Measurements from ENCODE around the gene RPS6KL1. TPM values are rescaled to one million over a fixed set of nuclear protein-coding genes. Genes with fewer than 3 reads are reported as not detected.
A peak's percentile ranks its signal among the peaks of the same experiment; 100 is the strongest.

The RPS6KL1 gene
- total RNA-seq, 2 experiments from 2014 or later: 12.5 to 12.7 TPM

- intact Hi-C loops (cut with DNase I, micrococcal nuclease): no loop called here
- no peak overlapping the region for H3K27ac Mint-ChIP-seq
- POLR2A ChIA-PET: interaction anchor here (1.9 to 2.9 kb wide), 2 partner anchors 10 to 11 kb away, joined by 7 to 16 read pairs; partner anchors contain the start of gene DLST
Measured at GRCh38 chr14:74871819-74872218, 51.2 kb downstream of the RPS6KL1 start.

DNA sequence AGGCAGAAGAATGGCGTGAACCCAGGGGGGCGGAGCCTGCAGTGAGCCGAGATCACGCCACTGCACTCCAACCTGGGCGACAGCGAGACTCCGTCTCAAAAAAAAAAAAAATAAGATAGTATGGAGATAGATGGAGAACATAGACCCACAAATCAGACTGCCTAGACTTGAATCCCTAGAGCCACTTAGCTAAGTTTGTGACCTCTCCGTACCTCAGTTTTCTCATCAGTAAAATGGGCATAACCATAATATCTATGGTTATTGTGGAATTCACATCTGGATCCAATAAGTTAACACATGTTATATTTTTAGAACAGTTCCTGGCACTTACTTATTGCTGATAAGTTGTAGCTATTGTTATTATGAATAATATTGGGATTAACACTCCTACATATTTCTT lies 54.3 kb downstream of the RPS6KL1 start:
- intact Hi-C loops (cut with DNase I, micrococcal nuclease): no loop called here
- Histone ChIP-seq H3K4me3 (ENCODE audit: low read length) (no peak overlapping the region), H3K36me3 (ENCODE audit: insufficient read depth, low read length) (no peaks in the 10 kb centered on the region), H3K9me3 (ENCODE audit: control insufficient read depth in 1 of 2, insufficient read depth in 1 of 2, low read length in 2 of 2) (no peaks in the 10 kb centered on the region), H3K27ac (ENCODE audit: low read depth in 1 of 2, low read length in 2 of 2) (no peak overlapping the region), H3K4me1 (ENCODE audit: insufficient read depth, low read length) (peaks cover 16% of the 10 kb centered on the region), H3K27me3 (ENCODE audit: control insufficient read depth in 1 of 2, insufficient read depth in 2 of 2, low read length in 2 of 2) (no peaks in the 10 kb centered on the region)
- POLR2A ChIA-PET: interaction anchor here (0.7 to 2.9 kb wide), 4 partner anchors 8 to 30 kb away, joined by 3 to 36 read pairs (median 4); partner anchors contain the start of gene DLST
- no peaks in the 10 kb centered on the region for H3K9me3 Mint-ChIP-seq
- H3K4me3 Mint-ChIP-seq: no peak overlapping the region
- no peak overlapping the region for H3K27ac Mint-ChIP-seq
- CTCF ChIA-PET: interaction anchor here (3.2 kb wide), 1 partner anchor 37 kb away, joined by 16 read pairs; no protein-coding TSS in a partner anchor
- DNase-seq (no peak), ATAC-seq (ENCODE audit: poor library complexity) (no peak)
- no peaks in the 10 kb centered on the region for H3K36me3 Mint-ChIP-seq (ENCODE audit: low read depth)
- TF ChIP-seq, protein P1, sequence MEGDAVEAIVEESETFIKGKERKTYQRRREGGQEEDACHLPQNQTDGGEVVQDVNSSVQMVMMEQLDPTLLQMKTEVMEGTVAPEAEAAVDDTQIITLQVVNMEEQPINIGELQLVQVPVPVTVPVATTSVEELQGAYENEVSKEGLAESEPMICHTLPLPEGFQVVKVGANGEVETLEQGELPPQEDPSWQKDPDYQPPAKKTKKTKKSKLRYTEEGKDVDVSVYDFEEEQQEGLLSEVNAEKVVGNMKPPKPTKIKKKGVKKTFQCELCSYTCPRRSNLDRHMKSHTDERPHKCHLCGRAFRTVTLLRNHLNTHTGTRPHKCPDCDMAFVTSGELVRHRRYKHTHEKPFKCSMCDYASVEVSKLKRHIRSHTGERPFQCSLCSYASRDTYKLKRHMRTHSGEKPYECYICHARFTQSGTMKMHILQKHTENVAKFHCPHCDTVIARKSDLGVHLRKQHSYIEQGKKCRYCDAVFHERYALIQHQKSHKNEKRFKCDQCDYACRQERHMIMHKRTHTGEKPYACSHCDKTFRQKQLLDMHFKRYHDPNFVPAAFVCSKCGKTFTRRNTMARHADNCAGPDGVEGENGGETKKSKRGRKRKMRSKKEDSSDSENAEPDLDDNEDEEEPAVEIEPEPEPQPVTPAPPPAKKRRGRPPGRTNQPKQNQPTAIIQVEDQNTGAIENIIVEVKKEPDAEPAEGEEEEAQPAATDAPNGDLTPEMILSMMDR (IDR thresholded peaks at IDR 0.05): no peak
- peaks cover 27% of the 10 kb centered on the region for H3K4me1 Mint-ChIP-seq (ENCODE audit: low read depth)
- no peaks in the 10 kb centered on the region for H3K27me3 Mint-ChIP-seq

More at GRCh38 chr14:74871819-74872218, 51.2 kb downstream of the RPS6KL1 start:
- CTCF ChIA-PET: interaction anchor here (1.6 to 2.0 kb wide), 2 partner anchors 10 to 11 kb away, joined by 5 to 7 read pairs; no protein-coding TSS in a partner anchor
- Mint-ChIP-seq H3K9me3 (no peaks in the 10 kb centered on the region), H3K4me1 (ENCODE audit: low read depth) (peaks cover 38% of the 10 kb centered on the region), H3K27me3 (no peaks in the 10 kb centered on the region), H3K36me3 (ENCODE audit: low read depth) (no peaks in the 10 kb centered on the region), H3K4me3 (no peak overlapping the region)
- DNase-seq (no peak), ATAC-seq (ENCODE audit: poor library complexity) (no peak)
- no peaks in the 10 kb centered on the region for H3K27me3 ChIP-seq (ENCODE audit: control insufficient read depth in 1 of 2, insufficient read depth in 2 of 2, low read length in 2 of 2)
- H3K4me3 ChIP-seq (ENCODE audit: low read length): no peak overlapping the region
- peaks cover 29% of the 10 kb centered on the region for H3K4me1 ChIP-seq (ENCODE audit: insufficient read depth, low read length)
- no peaks in the 10 kb centered on the region for H3K9me3 ChIP-seq (ENCODE audit: control insufficient read depth in 1 of 2, insufficient read depth in 1 of 2, low read length in 2 of 2)
- H3K36me3 ChIP-seq (ENCODE audit: insufficient read depth, low read length): no peaks in the 10 kb centered on the region
- no peak overlapping the region for H3K27ac ChIP-seq (ENCODE audit: low read depth in 1 of 2, low read length in 2 of 2)
- TF ChIP-seq, protein P1 (IDR thresholded peaks at IDR 0.05): no peak

DNA sequence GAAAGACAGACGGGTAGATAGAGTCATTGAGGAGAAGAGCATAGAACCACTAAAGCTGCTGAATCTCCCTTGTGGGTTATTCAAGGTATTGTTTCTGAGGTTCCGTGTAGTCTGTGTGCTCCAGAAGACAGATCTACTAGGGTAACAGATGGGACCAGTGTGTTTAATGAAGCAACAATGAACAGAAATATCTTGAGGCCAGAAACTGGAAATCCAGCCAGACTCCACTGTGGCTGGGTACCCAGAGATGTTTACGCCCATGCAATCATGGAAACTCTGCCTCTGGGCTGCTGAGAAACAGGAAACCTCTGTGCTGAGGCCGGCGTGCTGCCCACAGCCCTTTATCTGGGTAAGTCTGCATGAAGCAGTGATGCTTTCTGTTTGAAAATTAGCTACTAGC lies 55.4 kb downstream of the RPS6KL1 start:
- no peaks in the 10 kb centered on the region for H3K27me3 Mint-ChIP-seq
- peaks cover 25% of the 10 kb centered on the region for H3K4me1 Mint-ChIP-seq (ENCODE audit: low read depth)
- Histone ChIP-seq H3K4me1 (ENCODE audit: insufficient read depth, low read length) (peaks cover 16% of the 10 kb centered on the region), H3K27me3 (ENCODE audit: control insufficient read depth in 1 of 2, insufficient read depth in 2 of 2, low read length in 2 of 2) (no peaks in the 10 kb centered on the region), H3K36me3 (ENCODE audit: insufficient read depth, low read length) (no peaks in the 10 kb centered on the region), H3K9me3 (ENCODE audit: control insufficient read depth in 1 of 2, insufficient read depth in 1 of 2, low read length in 2 of 2) (no peaks in the 10 kb centered on the region), H3K27ac (ENCODE audit: low read depth in 1 of 2, low read length in 2 of 2) (no peak overlapping the region), H3K4me3 (ENCODE audit: low read length) (no peak overlapping the region)
- CTCF ChIA-PET: interaction anchor here (0.6 to 3.2 kb wide), 3 partner anchors 34 to 1304 kb away, joined by 3 to 16 read pairs (median 4); no protein-coding TSS in a partner anchor
- peak in 13 of 14 experiments; percentile 9 to 72 (median 36) for DNase-seq
- peak overlapping the region; percentile 28 for H3K27ac Mint-ChIP-seq
- POLR2A ChIA-PET: interaction anchor here (0.6 to 2.9 kb wide), 8 partner anchors 9 to 37 kb away, joined by 3 to 36 read pairs (median 5); partner anchors contain the start of gene DLST
- ATAC-seq (ENCODE audit: poor library complexity): peak; percentile 84
- TF ChIP-seq, protein P1 (IDR thresholded peaks at IDR 0.05): no peak
- no peaks in the 10 kb centered on the region for H3K36me3 Mint-ChIP-seq (ENCODE audit: low read depth)
- no peaks in the 10 kb centered on the region for H3K9me3 Mint-ChIP-seq
- H3K4me3 Mint-ChIP-seq: peak overlapping the region; percentile 8
- intact Hi-C loops (cut with DNase I, micrococcal nuclease): loop anchor here in 1 of 2 experiments (2.0 kb wide), 1 partner anchor 15 kb away; no protein-coding TSS in a partner anchor
